Measurements from ENCODE around the gene NPR1.

GRCh38 chr1:153629971-153630370, 48.5 kb upstream of the NPR1 start:
- TF ChIP-seq CTCF (conservative IDR thresholded peaks at IDR 0.05; ENCODE audit: low read length) = no peak
- TF ChIP-seq EZH2phosphoT487 (IDR thresholded peaks at IDR 0.05; ENCODE audit: borderline replicate concordance) = no peak

All from Loucy (cell line).